Vagina (tissue), 2 donors: Measurements from ENCODE around the gene CCT6B.

Experiments used
- POLR2A ChIP-seq, 2 donors: fragments of 450-650 bp; IDR thresholded peaks; one replicate each; pipeline ENCODE4 v1.6.1; 2017; ENCODE audit warnings: antibody characterized with exemption in 2 of 2, mild to moderate bottlenecking in 2 of 2, moderate library complexity in 2 of 2
- POLR2AphosphoS5 ChIP-seq, 2 donors: sonication (generic); formaldehyde crosslinking; IDR thresholded peaks; one replicate each; pipeline ENCODE4 v1.9.0; 2017; ENCODE audit warnings: antibody characterized with exemption in 2 of 2, mild to moderate bottlenecking in 2 of 2, low read depth in 1 of 2; ENCODE audit not compliant: insufficient read depth in 1 of 2
- TF ChIP-seq, protein P1 (sequence below), 3 experiments: fragments of 450-650 bp in 2 of 3; fragments of 200-600 bp in 1 of 3; sonication (generic) in 1 of 3; IDR thresholded peaks; one replicate each; pipeline ENCODE4 v1.5.1; 2017 to 2019; ENCODE audit warnings: antibody characterized with exemption in 3 of 3, mild to moderate bottlenecking in 2 of 3, moderate library complexity in 2 of 3

DNA sequence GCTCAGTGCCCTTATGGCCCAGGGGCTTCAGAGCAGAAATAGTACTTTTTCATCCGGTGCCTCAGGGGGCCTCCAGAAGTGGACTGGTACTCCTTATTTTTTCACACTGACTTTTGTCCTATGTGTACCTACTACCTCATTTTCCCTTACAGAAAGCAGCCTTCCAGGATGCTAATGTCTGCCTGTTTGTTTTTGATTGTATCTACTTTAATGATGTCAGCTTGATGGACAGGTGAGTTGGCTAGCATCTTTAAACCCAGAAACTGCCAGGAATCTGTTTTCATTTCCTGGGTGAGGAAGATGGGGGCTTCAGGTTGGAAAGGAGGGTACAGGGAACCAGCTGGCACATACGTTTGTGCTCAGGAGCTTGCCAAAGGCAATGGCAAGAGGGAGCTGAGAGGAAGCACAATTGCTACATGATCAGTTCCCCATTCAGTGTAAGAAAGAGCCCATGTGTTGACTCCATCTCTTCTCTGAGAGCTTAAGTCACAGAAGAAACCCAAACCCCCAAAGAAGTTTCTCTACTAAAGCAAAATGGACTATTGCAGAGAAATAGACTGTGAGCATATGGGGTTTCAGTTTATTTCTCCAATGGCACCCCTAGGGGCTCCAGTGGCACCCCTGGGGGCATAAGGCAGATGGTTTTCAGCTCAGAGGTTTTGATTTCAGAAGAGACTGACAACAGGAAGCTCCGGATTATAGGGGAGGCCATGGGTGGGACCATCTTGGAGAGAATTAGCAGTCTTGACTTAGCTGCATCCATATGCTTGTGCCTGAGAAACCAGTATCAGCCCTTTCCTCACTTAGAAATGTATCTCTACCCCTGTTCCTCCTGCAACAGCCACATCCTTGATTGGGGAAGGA lies 35.4 kb upstream of the CCT6B start:
- TF ChIP-seq, protein P1, sequence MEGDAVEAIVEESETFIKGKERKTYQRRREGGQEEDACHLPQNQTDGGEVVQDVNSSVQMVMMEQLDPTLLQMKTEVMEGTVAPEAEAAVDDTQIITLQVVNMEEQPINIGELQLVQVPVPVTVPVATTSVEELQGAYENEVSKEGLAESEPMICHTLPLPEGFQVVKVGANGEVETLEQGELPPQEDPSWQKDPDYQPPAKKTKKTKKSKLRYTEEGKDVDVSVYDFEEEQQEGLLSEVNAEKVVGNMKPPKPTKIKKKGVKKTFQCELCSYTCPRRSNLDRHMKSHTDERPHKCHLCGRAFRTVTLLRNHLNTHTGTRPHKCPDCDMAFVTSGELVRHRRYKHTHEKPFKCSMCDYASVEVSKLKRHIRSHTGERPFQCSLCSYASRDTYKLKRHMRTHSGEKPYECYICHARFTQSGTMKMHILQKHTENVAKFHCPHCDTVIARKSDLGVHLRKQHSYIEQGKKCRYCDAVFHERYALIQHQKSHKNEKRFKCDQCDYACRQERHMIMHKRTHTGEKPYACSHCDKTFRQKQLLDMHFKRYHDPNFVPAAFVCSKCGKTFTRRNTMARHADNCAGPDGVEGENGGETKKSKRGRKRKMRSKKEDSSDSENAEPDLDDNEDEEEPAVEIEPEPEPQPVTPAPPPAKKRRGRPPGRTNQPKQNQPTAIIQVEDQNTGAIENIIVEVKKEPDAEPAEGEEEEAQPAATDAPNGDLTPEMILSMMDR (IDR thresholded peaks at IDR 0.05), result no peak
- TF ChIP-seq POLR2AphosphoS5 (IDR thresholded peaks at IDR 0.05; ENCODE audit: insufficient read depth in 1 of 2, low read depth in 1 of 2), result no peak
- TF ChIP-seq POLR2A (IDR thresholded peaks at IDR 0.05), result no peak
